Testis (tissue), 2 donors: Measurements from ENCODE around the gene UTP18.

Source experiments
- CTCF ChIP-seq, 3 experiments: fragments of 450-650 bp in 2 of 3; fragments of 200-600 bp in 1 of 3; sonication (generic) in 1 of 3; IDR thresholded peaks; one replicate each; pipeline ENCODE4 v1.5.1; 2016 to 2019; ENCODE audit warnings: antibody characterized with exemption in 3 of 3, mild to moderate bottlenecking in 2 of 3, moderate library complexity in 1 of 3
- POLR2A ChIP-seq: fragments of 450-650 bp; IDR thresholded peaks from one replicate; pipeline ENCODE4 v1.6.1; 2017; ENCODE audit warnings: antibody characterized with exemption, mild to moderate bottlenecking, moderate library complexity

DNA sequence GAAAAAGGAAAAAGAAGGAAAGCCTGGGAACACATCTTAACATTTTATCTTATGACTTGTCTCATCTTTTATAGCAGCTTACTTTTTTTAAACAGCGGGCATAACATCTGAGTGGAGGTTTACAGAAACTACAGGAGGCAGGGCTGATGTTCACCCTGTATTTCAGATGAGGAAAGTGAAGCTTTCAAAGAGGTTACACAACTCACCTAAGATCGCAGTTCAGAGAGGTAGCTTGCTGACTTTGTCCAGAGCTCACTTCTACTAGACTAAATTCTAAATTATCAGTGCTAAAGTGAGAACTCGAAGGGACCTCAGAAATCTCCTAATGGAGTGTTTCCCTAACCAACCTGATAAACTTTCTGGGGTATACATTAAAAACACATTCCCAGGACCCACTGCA lies 4.2 kb upstream of the UTP18 start:
- no peak for TF ChIP-seq POLR2A
- no peak for TF ChIP-seq CTCF (IDR thresholded peaks at IDR 0.05)
